K562 (cell line): ENCODE data around the gene ATP7B. TPM values are rescaled to one million over a fixed set of nuclear protein-coding genes. Genes with fewer than 3 reads are reported as not detected.

ENCODE experiments used
- ASH1L ChIP-seq: fragments of 450-650 bp; IDR thresholded peaks from 2 replicates; pipeline ENCODE4 v1.6.1; 2018; ENCODE audit warnings: borderline replicate concordance, mild to moderate bottlenecking, low read depth; ENCODE audit not compliant: partially characterized antibody
- C11orf30 ChIP-seq: fragments of 450-650 bp; IDR thresholded peaks from 2 replicates; pipeline ENCODE4 v1.6.1; 2016; ENCODE audit warnings: low read depth, mild to moderate bottlenecking
- CSDE1 ChIP-seq, 2 experiments: fragments of 450-650 bp; IDR thresholded peaks; 2 replicates each; pipeline ENCODE4 v1.6.1; 2016; ENCODE audit warnings: mild to moderate bottlenecking in 1 of 2
- EP400 ChIP-seq: fragments of 450-650 bp; IDR thresholded peaks from 2 replicates; pipeline ENCODE4 v1.6.1; 2017; ENCODE audit warnings: antibody characterized with exemption, mild to moderate bottlenecking, moderate library complexity
- GTF2E2 ChIP-seq: fragments of 200-800 bp; sonication (Bioruptor generic); IDR thresholded peaks from 2 replicates; pipeline ENCODE4 v1.6.1; 2016; ENCODE audit warnings: missing genetic modification characterization, missing compliant biosample characterization
- HDAC1 ChIP-seq, 2 experiments: fragments of 450-650 bp; IDR thresholded peaks; 2 replicates each; pipeline ENCODE4 v1.6.1; 2016 to 2017; ENCODE audit warnings: inconsistent platforms in 1 of 2, mild to moderate bottlenecking in 1 of 2, moderate library complexity in 1 of 2
- MTA1 ChIP-seq: fragments of 450-650 bp; IDR thresholded peaks from 2 replicates; pipeline ENCODE4 v1.6.1; 2017; ENCODE audit warnings: borderline replicate concordance
- NBN ChIP-seq: fragments of 450-650 bp; IDR thresholded peaks from 2 replicates; pipeline ENCODE4 v1.6.1; 2016; ENCODE audit warnings: low read depth, mild to moderate bottlenecking
- NR2C1 ChIP-seq, 2 experiments: fragments of 450-650 bp; IDR thresholded peaks; 2 replicates each; pipeline ENCODE4 v1.6.1; 2017; ENCODE audit warnings: mild to moderate bottlenecking in 2 of 2, antibody characterized with exemption in 1 of 2, inconsistent platforms in 1 of 2, missing compliant biosample characterization in 1 of 2, missing genetic modification characterization in 1 of 2
- POLR2A ChIP-seq: fragments of 450-650 bp; conservative IDR thresholded peaks from 2 replicates; pipeline ENCODE4 v1.6.1; 2016
- PRMT5 ChIP-seq: sonication (generic); formaldehyde crosslinking; IDR thresholded peaks from 2 replicates; pipeline ENCODE4 v1.5.0; 2020; ENCODE audit warnings: missing genetic modification reagents
- SMC3 ChIP-seq: conservative IDR thresholded peaks from 2 replicates; pipeline ENCODE4 v1.6.1; 2011; ENCODE audit warnings: low read depth, low read length, improper control_type of control experiment; ENCODE audit not compliant: insufficient read depth
- TAF7 ChIP-seq: fragments of 450-650 bp; IDR thresholded peaks from 2 replicates; pipeline ENCODE4 v1.6.1; 2016; ENCODE audit warnings: missing genetic modification characterization, missing compliant biosample characterization
- ZBTB17 ChIP-seq: fragments of 450-650 bp; formaldehyde crosslinking; IDR thresholded peaks from 2 replicates; pipeline ENCODE4 v1.4.0; 2020; ENCODE audit warnings: mild to moderate bottlenecking
- ZKSCAN8 ChIP-seq: fragments of 200-800 bp; sonication (Bioruptor generic); IDR thresholded peaks from 2 replicates; pipeline ENCODE4 v1.6.1; 2016; ENCODE audit warnings: missing genetic modification characterization, missing compliant biosample characterization
- polyA plus RNA-seq, 8 experiments: library from polyadenylated mRNA; depleted of rRNA in 4 of 8; stranded (reverse) in 5 of 8; unstranded in 3 of 8; fragments of >200 nt; fragmentation: Nextera tagmentation in 2 of 8; fragmentation: Illumina TruSeq in 1 of 8; extraction: Ambion mirVana in 2 of 8; extraction: Trizol in 1 of 8; gene quantifications; 2 replicates each; pipeline versions ENCODE4 v1.2.1 to v1.2.3, GENCODE V29; 2011 to 2014; ENCODE audit warnings: inconsistent platforms in 1 of 8, missing spikeins in 1 of 8
- total RNA-seq, 7 experiments: library from RNA; depleted of rRNA in 6 of 7; stranded (reverse); fragments of >200 nt in 6 of 7; fragmentation: Illumina TruSeq in 2 of 7; extraction: Trizol in 2 of 7; gene quantifications; 2 replicates each; pipeline versions ENCODE4 v1.2.1 to v1.2.3, GENCODE V29; 2011 to 2021; ENCODE audit warnings: low replicate concordance in 1 of 7
- TF ChIP-seq, protein P1 (sequence below), 2 experiments: fragments of 450-650 bp; IDR thresholded peaks; 2 replicates each; pipeline ENCODE4 v1.6.1; 2016; ENCODE audit warnings: mild to moderate bottlenecking in 2 of 2, borderline replicate concordance in 1 of 2, low read depth in 1 of 2, moderate library complexity in 1 of 2
- TF ChIP-seq, protein P2 (sequence below): fragments of 450-650 bp; IDR thresholded peaks from 2 replicates; pipeline ENCODE4 v1.6.1; 2016; ENCODE audit warnings: mild to moderate bottlenecking
- TF ChIP-seq, protein P3 (sequence below): fragments of 450-650 bp; IDR thresholded peaks from 2 replicates; pipeline ENCODE4 v1.6.1; 2017; ENCODE audit warnings: antibody characterized with exemption

ATP7B gene
- total and polyA plus RNA-seq, 9 of the 15 experiments (the other 6 are each of a cell fraction or from before 2014, with no cell fraction given) = 1.1 to 20.4 (median 8.5) TPM

DNA sequence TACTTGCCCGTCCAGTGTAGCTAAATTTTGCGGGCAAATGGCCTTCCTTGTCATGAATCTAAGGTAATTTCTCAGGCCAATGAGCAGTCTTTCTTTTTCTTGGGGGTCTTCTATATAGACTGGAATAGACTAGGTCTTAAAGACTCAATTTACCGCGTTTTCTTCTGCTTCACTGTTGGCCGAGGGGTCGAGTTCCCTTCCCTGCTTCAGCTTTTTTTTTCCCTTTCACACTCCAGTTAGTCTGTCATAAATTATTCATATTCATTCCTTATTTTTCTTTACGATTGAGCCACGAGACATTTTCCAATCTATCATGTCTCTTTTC lies 1.2 kb upstream of the ATP7B start (continued):
- TF ChIP-seq SMC3 = no peak
- TF ChIP-seq, protein P1, sequence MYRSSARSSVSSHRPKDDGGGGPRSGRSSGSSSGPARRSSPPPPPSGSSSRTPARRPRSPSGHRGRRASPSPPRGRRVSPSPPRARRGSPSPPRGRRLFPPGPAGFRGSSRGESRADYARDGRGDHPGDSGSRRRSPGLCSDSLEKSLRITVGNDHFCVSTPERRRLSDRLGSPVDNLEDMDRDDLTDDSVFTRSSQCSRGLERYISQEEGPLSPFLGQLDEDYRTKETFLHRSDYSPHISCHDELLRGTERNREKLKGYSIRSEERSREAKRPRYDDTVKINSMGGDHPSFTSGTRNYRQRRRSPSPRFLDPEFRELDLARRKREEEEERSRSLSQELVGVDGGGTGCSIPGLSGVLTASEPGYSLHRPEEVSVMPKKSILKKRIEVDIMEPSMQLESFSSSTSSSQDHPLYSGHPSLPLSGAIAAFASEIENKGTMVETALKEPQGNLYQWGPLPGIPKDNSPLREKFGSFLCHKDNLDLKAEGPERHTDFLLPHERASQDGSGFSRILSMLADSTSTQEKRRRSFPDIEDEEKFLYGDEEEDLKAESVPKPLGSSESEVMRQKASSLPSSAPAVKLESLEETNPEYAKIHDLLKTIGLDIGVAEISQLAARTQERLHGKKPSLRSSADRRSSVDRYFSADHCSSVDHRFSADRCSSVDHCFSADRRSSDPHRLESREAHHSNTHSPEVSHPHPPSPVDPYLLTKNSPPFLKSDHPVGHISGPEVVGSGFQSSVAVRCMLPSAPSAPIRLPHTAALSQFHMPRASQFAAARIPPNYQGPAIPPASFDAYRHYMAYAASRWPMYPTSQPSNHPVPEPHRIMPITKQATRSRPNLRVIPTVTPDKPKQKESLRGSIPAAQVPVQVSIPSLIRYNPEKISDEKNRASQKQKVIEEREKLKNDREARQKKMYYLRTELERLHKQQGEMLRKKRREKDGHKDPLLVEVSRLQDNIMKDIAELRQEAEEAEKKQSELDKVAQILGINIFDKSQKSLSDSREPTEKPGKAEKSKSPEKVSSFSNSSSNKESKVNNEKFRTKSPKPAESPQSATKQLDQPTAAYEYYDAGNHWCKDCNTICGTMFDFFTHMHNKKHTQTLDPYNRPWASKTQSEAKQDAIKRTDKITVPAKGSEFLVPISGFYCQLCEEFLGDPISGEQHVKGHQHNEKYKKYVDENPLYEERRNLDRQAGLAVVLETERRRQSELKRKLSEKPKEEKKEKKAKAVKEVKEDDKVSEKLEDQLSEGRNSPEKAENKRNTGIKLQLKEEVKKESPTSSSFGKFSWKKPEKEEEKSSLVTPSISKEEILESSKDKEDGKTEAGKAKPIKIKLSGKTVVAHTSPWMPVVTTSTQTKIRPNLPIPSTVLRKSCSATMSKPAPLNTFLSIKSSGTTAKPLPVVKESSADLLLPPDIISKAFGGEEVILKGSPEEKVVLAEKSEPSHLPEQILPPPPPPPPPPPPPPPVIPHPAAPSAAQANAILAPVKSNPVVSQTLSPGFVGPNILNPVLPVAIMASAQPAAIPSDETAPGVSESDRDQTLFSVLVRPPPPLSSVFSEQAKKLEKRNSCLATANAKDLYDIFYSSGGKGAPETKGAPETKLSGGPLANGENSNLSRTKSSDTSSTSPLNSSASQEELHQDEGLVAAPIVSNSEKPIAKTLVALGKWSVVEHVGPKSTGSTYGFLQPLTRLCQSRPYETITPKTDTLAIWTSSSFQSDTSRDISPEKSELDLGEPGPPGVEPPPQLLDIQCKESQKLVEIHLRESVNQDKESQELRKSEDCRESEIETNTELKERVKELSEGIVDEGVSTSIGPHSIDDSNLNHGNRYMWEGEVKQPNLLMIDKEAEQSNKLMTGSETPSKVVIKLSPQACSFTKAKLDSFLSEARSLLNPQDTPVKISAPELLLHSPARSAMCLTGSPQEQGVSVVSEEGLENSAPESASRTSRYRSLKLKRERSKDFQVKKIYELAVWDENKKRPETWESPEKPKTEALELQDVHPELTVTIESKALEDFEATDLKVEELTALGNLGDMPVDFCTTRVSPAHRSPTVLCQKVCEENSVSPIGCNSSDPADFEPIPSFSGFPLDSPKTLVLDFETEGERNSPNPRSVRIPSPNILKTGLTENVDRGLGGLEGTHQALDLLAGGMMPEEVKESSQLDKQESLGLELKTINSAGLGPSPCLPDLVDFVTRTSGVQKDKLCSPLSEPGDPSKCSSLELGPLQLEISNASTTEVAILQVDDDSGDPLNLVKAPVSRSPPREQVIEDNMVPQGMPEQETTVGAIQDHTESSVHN (IDR thresholded peaks at IDR 0.05; ENCODE audit: borderline replicate concordance in 1 of 2, low read depth in 1 of 2) = no peak
- peak in 1 of 2 experiments; percentile 49; a peak in 1 of 4 replicates for TF ChIP-seq CSDE1 (IDR thresholded peaks at IDR 0.05)
- TF ChIP-seq NBN = 0 out of 2 replicates have a peak, but pooled peaks have one; percentile 17
- TF ChIP-seq C11orf30 = peak; percentile 8
- no peak for TF ChIP-seq ZBTB17 (CRISPR knock-in tag)
- TF ChIP-seq, protein P2, sequence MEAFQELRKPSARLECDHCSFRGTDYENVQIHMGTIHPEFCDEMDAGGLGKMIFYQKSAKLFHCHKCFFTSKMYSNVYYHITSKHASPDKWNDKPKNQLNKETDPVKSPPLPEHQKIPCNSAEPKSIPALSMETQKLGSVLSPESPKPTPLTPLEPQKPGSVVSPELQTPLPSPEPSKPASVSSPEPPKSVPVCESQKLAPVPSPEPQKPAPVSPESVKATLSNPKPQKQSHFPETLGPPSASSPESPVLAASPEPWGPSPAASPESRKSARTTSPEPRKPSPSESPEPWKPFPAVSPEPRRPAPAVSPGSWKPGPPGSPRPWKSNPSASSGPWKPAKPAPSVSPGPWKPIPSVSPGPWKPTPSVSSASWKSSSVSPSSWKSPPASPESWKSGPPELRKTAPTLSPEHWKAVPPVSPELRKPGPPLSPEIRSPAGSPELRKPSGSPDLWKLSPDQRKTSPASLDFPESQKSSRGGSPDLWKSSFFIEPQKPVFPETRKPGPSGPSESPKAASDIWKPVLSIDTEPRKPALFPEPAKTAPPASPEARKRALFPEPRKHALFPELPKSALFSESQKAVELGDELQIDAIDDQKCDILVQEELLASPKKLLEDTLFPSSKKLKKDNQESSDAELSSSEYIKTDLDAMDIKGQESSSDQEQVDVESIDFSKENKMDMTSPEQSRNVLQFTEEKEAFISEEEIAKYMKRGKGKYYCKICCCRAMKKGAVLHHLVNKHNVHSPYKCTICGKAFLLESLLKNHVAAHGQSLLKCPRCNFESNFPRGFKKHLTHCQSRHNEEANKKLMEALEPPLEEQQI = no peak
- TF ChIP-seq POLR2A = peak; percentile 1; the same call in 1 of the 2 replicates
- TF ChIP-seq, protein P3, sequence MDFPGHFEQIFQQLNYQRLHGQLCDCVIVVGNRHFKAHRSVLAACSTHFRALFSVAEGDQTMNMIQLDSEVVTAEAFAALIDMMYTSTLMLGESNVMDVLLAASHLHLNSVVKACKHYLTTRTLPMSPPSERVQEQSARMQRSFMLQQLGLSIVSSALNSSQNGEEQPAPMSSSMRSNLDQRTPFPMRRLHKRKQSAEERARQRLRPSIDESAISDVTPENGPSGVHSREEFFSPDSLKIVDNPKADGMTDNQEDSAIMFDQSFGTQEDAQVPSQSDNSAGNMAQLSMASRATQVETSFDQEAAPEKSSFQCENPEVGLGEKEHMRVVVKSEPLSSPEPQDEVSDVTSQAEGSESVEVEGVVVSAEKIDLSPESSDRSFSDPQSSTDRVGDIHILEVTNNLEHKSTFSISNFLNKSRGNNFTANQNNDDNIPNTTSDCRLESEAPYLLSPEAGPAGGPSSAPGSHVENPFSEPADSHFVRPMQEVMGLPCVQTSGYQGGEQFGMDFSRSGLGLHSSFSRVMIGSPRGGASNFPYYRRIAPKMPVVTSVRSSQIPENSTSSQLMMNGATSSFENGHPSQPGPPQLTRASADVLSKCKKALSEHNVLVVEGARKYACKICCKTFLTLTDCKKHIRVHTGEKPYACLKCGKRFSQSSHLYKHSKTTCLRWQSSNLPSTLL = no peak
- no peak for TF ChIP-seq PRMT5 (CRISPR knock-in tag)
- TF ChIP-seq ZKSCAN8 (CRISPR knock-in tag) = no peak
- TF ChIP-seq TAF7 (tag) = peak; percentile 33; the same call in 1 of the 2 replicates
- no peak for TF ChIP-seq MTA1
- TF ChIP-seq GTF2E2 = 0 out of 2 replicates have a peak, but pooled peaks have one; percentile 42
- TF ChIP-seq NR2C1 (IDR thresholded peaks at IDR 0.05) = peak; percentile 27
- TF ChIP-seq NR2C1 (tag; IDR thresholded peaks at IDR 0.05) = no peak
- peak in 1 of 2 experiments; percentile 31; a peak in 1 of 4 replicates for TF ChIP-seq HDAC1 (IDR thresholded peaks at IDR 0.05)
- peak; percentile 3 for TF ChIP-seq ASH1L
- TF ChIP-seq EP400 = 0 out of 2 replicates have a peak, but pooled peaks have one; percentile 47
- TF ChIP-seq, all 486 proteins: peak for 14
